ENCODE results near the gene SIRPA. TPM values are rescaled to one million over a fixed set of nuclear protein-coding genes. Genes with fewer than 3 reads are reported as not detected.

Gene SIRPA
- total and polyA plus RNA-seq, 10 of the 15 experiments (the other 5 are each of a cell fraction or from before 2014, with no cell fraction given) = 1.7 to 13.2 (median 5.0) TPM

DNA sequence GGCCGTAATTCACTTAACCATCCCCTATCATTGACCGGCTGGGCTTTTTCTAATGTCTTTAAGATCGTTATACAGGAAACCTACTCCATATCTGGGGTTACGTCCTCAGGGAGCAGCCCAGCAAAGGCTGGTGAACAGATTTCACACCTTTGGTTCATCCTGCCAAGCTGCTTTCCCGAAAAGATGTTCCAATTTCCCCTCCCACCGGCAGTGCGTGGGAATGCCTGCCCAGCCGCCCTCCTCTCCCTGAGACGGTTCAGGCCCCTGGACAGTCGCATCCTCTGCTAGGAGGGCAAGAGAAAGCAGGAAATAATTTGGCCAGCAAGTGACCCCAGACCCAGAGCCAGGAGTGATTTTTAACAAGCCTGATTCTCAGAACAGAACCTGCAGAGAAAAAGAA lies 16.3 kb downstream of the SIRPA start:
- BruUV-seq (replicated peaks) = no TSS peak
- Histone ChIP-seq H3K9ac (ENCODE audit: control insufficient read depth, insufficient read depth, low read length) (no peak overlapping the region), H3K4me2 (ENCODE audit: control insufficient read depth, insufficient read depth) (no peak overlapping the region), H3K27ac (ENCODE audit: control insufficient read depth, insufficient read depth) (no peak overlapping the region), H3K79me2 (ENCODE audit: control insufficient read depth, insufficient read depth, low read length) (no peaks in the 10 kb centered on the region), H3K4me1 (ENCODE audit: control insufficient read depth, insufficient read depth, low read length) (peaks cover 6% of the 10 kb centered on the region), H3K27me3 (replicated peaks in 1 of 2; ENCODE audit: control insufficient read depth in 2 of 2, insufficient read depth in 2 of 2, low read length in 1 of 2) (no peaks in the 10 kb centered on the region), H4K20me1 (ENCODE audit: control insufficient read depth, insufficient read depth) (no peaks in the 10 kb centered on the region), H3K9me3 (replicated peaks; ENCODE audit: control insufficient read depth, insufficient read depth, low read length) (no peaks in the 10 kb centered on the region), H3K36me3 (ENCODE audit: control insufficient read depth in 2 of 2, insufficient read depth in 2 of 2, low read length in 1 of 2) (no peaks in the 10 kb centered on the region; a peak in 1 of 4 replicates), H3K4me3 (no peak overlapping the region), H2AFZ (ENCODE audit: control insufficient read depth, low read depth, low read length) (no peak overlapping the region)
- POLR2A ChIA-PET = interaction anchor here (0.5 kb wide), 1 partner anchor 245 kb away, joined by 4 read pairs; no protein-coding TSS in a partner anchor
- ATAC-seq = no peak
- no peak for TF ChIP-seq FOS (IDR thresholded peaks at IDR 0.05; ENCODE audit: borderline replicate concordance, extremely low read depth, insufficient read length)
- TF ChIP-seq ATF7 (IDR thresholded peaks at IDR 0.05; ENCODE audit: low read depth) = no peak
- TF ChIP-seq MYB (IDR thresholded peaks at IDR 0.05; ENCODE audit: borderline replicate concordance, low read depth, low read length) = no peak
- CTCF ChIA-PET = interaction anchor here (1.1 to 2.0 kb wide), 3 partner anchors 11 to 135 kb away, joined by 4 read pairs; no protein-coding TSS in a partner anchor
- intact Hi-C loops (cut with micrococcal nuclease; ENCODE audit: unreplicated experiment) = no loop called here
- 60% methylated on average over 10 of the region's 10 CpGs for WGBS (ENCODE audit: insufficient coverage, insufficient replicate concordance, low lambda C conversion rate, missing lambda C conversion rate)
- FAIRE-seq = no peak
- in situ Hi-C loops (cut with MboI) = no loop called here
- DNase-seq (ENCODE audit: low read depth, low spot score) = no peak
- RAD21 ChIA-PET (ENCODE audit: unreplicated experiment) = no interaction called here
- SMC1A ChIA-PET (ENCODE audit: uncharacterized antibody, unreplicated experiment) = no interaction called here

DNA sequence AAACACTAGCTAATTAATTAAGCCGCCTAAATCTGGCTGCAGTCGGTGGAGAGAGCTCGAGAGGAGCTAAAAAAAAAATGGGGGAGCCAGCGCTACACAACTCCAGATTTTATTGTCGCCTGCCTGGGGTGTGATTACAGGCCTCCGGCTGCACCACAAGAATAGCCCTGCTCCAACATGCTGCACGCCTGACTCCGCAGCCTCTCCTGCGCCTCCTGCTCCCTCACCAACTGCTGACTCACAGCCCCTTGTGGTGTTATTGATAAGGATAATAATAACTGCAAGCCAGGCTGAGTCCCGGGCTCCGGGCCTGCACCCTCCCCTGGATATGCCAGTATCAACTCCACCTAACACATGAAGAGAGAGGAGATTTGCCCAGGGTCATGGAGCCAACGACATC lies 16.8 kb downstream of the SIRPA start:
- ChIA-PET CTCF (interaction anchor here (1.2 kb wide), 1 partner anchor 12 kb away, joined by 4 read pairs; no protein-coding TSS in a partner anchor), POLR2A (no interaction called here), RAD21 (ENCODE audit: unreplicated experiment) (no interaction called here), SMC1A (ENCODE audit: uncharacterized antibody, unreplicated experiment) (no interaction called here)
- H3K4me1 ChIP-seq (ENCODE audit: control insufficient read depth, insufficient read depth, low read length) = peaks cover under 1% of the 10 kb centered on the region
- no peaks in the 10 kb centered on the region for H3K79me2 ChIP-seq (ENCODE audit: control insufficient read depth, insufficient read depth, low read length)
- in situ Hi-C loops (cut with MboI) = no loop called here
- 64% methylated on average over 12 of the region's 12 CpGs for WGBS (ENCODE audit: insufficient coverage, insufficient replicate concordance, low lambda C conversion rate, missing lambda C conversion rate)
- H3K27ac ChIP-seq (ENCODE audit: control insufficient read depth, insufficient read depth) = no peak overlapping the region
- BruUV-seq (replicated peaks) = no TSS peak
- intact Hi-C loops (cut with micrococcal nuclease; ENCODE audit: unreplicated experiment) = no loop called here
- no peak overlapping the region for H3K4me2 ChIP-seq (ENCODE audit: control insufficient read depth, insufficient read depth)
- no peak overlapping the region for H3K4me3 ChIP-seq
- H3K9ac ChIP-seq (ENCODE audit: control insufficient read depth, insufficient read depth, low read length) = no peak overlapping the region
- H3K9me3 ChIP-seq (replicated peaks; ENCODE audit: control insufficient read depth, insufficient read depth, low read length) = no peaks in the 10 kb centered on the region
- no peak for DNase-seq (ENCODE audit: low read depth, low spot score)
- no peak for FAIRE-seq
- H3K27me3 ChIP-seq (replicated peaks in 1 of 2; ENCODE audit: control insufficient read depth in 2 of 2, insufficient read depth in 2 of 2, low read length in 1 of 2) = no peaks in the 10 kb centered on the region
- no peaks in the 10 kb centered on the region; a peak in 1 of 4 replicates for H3K36me3 ChIP-seq (ENCODE audit: control insufficient read depth in 2 of 2, insufficient read depth in 2 of 2, low read length in 1 of 2)
- ATAC-seq = no peak
- H4K20me1 ChIP-seq (ENCODE audit: control insufficient read depth, insufficient read depth) = no peaks in the 10 kb centered on the region
- no peak overlapping the region for H2AFZ ChIP-seq (ENCODE audit: control insufficient read depth, low read depth, low read length)
- TF ChIP-seq GATAD2B (conservative IDR thresholded peaks at IDR 0.05; ENCODE audit: low read depth) (no peak), JUND (IDR thresholded peaks at IDR 0.05; ENCODE audit: low read depth, low read length) (no peak), KLF5 (IDR thresholded peaks at IDR 0.05; ENCODE audit: partially characterized antibody) (no peak), EP300 (IDR thresholded peaks at IDR 0.05; ENCODE audit: borderline replicate concordance in 1 of 2, control insufficient read depth in 1 of 2, low read depth in 2 of 2, low read length in 2 of 2) (no peak), HDAC2 (IDR thresholded peaks at IDR 0.05) (no peak), BRCA1 (IDR thresholded peaks at IDR 0.05; ENCODE audit: low read depth, low read length) (no peak), SIN3A (IDR thresholded peaks at IDR 0.05; ENCODE audit: low read depth, low read length) (no peak), RFX5 (IDR thresholded peaks at IDR 0.05; ENCODE audit: low read depth, low read length) (no peak), NR2F1 (conservative IDR thresholded peaks at IDR 0.05) (no peak), NFYA (IDR thresholded peaks at IDR 0.05; ENCODE audit: borderline replicate concordance, low read depth, low read length) (no peak)
- TF ChIP-seq, protein P1, sequence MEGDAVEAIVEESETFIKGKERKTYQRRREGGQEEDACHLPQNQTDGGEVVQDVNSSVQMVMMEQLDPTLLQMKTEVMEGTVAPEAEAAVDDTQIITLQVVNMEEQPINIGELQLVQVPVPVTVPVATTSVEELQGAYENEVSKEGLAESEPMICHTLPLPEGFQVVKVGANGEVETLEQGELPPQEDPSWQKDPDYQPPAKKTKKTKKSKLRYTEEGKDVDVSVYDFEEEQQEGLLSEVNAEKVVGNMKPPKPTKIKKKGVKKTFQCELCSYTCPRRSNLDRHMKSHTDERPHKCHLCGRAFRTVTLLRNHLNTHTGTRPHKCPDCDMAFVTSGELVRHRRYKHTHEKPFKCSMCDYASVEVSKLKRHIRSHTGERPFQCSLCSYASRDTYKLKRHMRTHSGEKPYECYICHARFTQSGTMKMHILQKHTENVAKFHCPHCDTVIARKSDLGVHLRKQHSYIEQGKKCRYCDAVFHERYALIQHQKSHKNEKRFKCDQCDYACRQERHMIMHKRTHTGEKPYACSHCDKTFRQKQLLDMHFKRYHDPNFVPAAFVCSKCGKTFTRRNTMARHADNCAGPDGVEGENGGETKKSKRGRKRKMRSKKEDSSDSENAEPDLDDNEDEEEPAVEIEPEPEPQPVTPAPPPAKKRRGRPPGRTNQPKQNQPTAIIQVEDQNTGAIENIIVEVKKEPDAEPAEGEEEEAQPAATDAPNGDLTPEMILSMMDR (IDR thresholded peaks at IDR 0.05 in 2 of 3, conservative IDR thresholded peaks at IDR 0.05 in 1 of 3; ENCODE audit: control insufficient read depth in 2 of 3, extremely low read depth in 1 of 3, insufficient read depth in 1 of 3, low read depth in 3 of 3, low read length in 3 of 3) = no peak

Data from GM12878 (cell line).